ENCODE data around the gene SYT1. TPM values are rescaled to one million over a fixed set of nuclear protein-coding genes. Genes with fewer than 3 reads are reported as not detected.

The SYT1 gene
- total and polyA plus RNA-seq, 2 donors: 0.82 to 1.5 TPM

DNA sequence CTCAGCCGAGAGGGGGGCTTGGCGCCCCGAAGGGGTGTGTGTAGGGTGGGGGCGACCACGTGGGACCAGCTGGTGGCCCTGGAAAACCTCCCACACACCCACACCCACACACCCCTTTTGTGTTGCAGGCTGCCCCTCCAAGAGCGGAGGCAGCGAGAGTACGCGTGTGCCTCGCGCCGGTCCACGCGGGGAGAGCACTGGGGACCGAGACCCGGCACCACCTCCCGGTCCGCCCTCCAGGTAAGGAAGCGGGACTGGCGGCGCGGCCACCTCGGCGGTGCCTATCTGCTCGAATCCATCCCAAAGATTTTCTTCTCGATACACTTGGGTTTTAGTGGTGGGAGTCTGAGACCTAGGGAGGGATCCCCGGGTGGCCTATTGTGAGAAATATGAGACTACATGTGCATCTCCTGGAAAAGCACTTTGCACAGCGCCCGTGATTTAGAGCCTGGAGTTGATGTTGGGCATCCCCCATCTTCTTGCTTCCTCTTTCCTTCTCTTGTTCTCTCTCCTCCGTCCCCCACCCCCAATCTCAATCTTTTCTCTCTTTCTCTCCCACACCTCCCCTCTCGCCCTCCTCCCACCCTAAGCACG lies 393 bp downstream of the SYT1 start:
- no peaks in the 10 kb centered on the region for H3K36me3 ChIP-seq (ENCODE audit: control insufficient read depth in 2 of 2, insufficient read depth in 2 of 2, low read length in 1 of 2)

DNA sequence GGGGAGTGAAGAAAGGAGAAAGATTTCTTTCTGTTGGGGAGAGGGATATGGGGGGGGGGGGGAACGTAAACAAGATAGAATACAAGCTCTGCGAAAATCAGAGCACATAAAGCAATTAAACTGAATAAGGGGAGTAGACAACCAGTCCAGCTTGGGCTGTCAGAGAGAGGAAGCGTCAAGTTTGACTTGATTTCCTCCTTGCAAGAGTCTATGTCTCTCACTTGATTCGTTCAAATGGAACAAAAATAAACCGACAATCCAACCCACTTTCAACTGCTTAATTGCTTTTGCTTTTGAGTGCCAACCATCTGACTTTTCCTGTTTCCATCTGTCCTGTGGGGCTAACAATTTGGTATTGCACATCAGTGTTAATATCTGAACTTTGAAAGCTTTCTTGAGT lies 942 bp downstream of the SYT1 start:
- H3K4me3 ChIP-seq (ENCODE audit: low read length in 2 of 2): peak overlapping the region in 1 of 2 donors; percentile 44
- H3K9me3 ChIP-seq (ENCODE audit: control insufficient read depth in 2 of 2, insufficient read depth in 1 of 2, low read length in 1 of 2): no peaks in the 10 kb centered on the region
- WGBS: 9% methylated on average over 5 of the region's 5 CpGs

More for the DNA sequence above, 393 bp downstream of the SYT1 start:
- Histone ChIP-seq H3K9me3 (ENCODE audit: control insufficient read depth in 2 of 2, insufficient read depth in 1 of 2, low read length in 1 of 2) (no peaks in the 10 kb centered on the region), H3K4me1 (ENCODE audit: control insufficient read depth in 2 of 2, insufficient read depth in 2 of 2, low read length in 2 of 2) (peaks cover 0 to 24% of the 10 kb centered on the region in 2 donors), H3K4me3 (ENCODE audit: low read length in 2 of 2) (peak overlapping the region in 1 of 2 donors; percentile 44), H3K27ac (ENCODE audit: low read depth in 1 of 2, low read length in 1 of 2) (no peak overlapping the region), H3K27me3 (ENCODE audit: control insufficient read depth in 2 of 2, insufficient read depth in 1 of 2, low read length in 1 of 2) (peaks cover 6 to 48% of the 10 kb centered on the region in 2 donors)
- WGBS: 6% methylated on average over 31 of the region's 32 CpGs
- peak in 1 of 9 donors; percentile 13 for DNase-seq (ENCODE audit: low read depth in 6 of 9, low spot score in 9 of 9)

GRCh38 chr12:78866518-78866917 lies 1.9 kb downstream of the SYT1 start:
- Histone ChIP-seq H3K4me1 (ENCODE audit: control insufficient read depth in 2 of 2, insufficient read depth in 2 of 2, low read length in 2 of 2) (peaks cover 0 to 24% of the 10 kb centered on the region in 2 donors), H3K9me3 (ENCODE audit: control insufficient read depth in 2 of 2, insufficient read depth in 1 of 2, low read length in 1 of 2) (no peaks in the 10 kb centered on the region), H3K4me3 (ENCODE audit: low read length in 2 of 2) (no peak overlapping the region), H3K27me3 (ENCODE audit: control insufficient read depth in 2 of 2, insufficient read depth in 1 of 2, low read length in 1 of 2) (peaks cover 6 to 43% of the 10 kb centered on the region in 2 donors), H3K27ac (ENCODE audit: low read depth in 1 of 2, low read length in 1 of 2) (no peak overlapping the region), H3K36me3 (ENCODE audit: control insufficient read depth in 2 of 2, insufficient read depth in 2 of 2, low read length in 1 of 2) (no peaks in the 10 kb centered on the region)
- DNase-seq (ENCODE audit: low read depth in 6 of 9, low spot score in 9 of 9): no peak
- 92% methylated on average over 4 of the region's 4 CpGs for WGBS

More for the DNA sequence above, 942 bp downstream of the SYT1 start:
- Histone ChIP-seq H3K27ac (ENCODE audit: low read depth in 1 of 2, low read length in 1 of 2) (no peak overlapping the region), H3K4me1 (ENCODE audit: control insufficient read depth in 2 of 2, insufficient read depth in 2 of 2, low read length in 2 of 2) (peaks cover 0 to 24% of the 10 kb centered on the region in 2 donors), H3K27me3 (ENCODE audit: control insufficient read depth in 2 of 2, insufficient read depth in 1 of 2, low read length in 1 of 2) (peaks cover 6 to 48% of the 10 kb centered on the region in 2 donors), H3K36me3 (ENCODE audit: control insufficient read depth in 2 of 2, insufficient read depth in 2 of 2, low read length in 1 of 2) (no peaks in the 10 kb centered on the region)
- DNase-seq (ENCODE audit: low read depth in 6 of 9, low spot score in 9 of 9): peak in 1 of 9 donors; percentile 6

GRCh38 chr12:78870539-78870938 lies 6.0 kb downstream of the SYT1 start:
- peaks cover 0 to 2% of the 10 kb centered on the region in 2 donors for H3K4me1 ChIP-seq (ENCODE audit: control insufficient read depth in 2 of 2, insufficient read depth in 2 of 2, low read length in 2 of 2)
- H3K36me3 ChIP-seq (ENCODE audit: control insufficient read depth in 2 of 2, insufficient read depth in 2 of 2, low read length in 1 of 2): no peaks in the 10 kb centered on the region
- H3K9me3 ChIP-seq (ENCODE audit: control insufficient read depth in 2 of 2, insufficient read depth in 1 of 2, low read length in 1 of 2): no peaks in the 10 kb centered on the region
- 96% methylated on average over 3 of the region's 3 CpGs for WGBS
- H3K27ac ChIP-seq (ENCODE audit: low read depth in 1 of 2, low read length in 1 of 2): no peak overlapping the region
- no peak overlapping the region for H3K4me3 ChIP-seq (ENCODE audit: low read length in 2 of 2)
- H3K27me3 ChIP-seq (ENCODE audit: control insufficient read depth in 2 of 2, insufficient read depth in 1 of 2, low read length in 1 of 2): peaks cover 0 to 6% of the 10 kb centered on the region in 2 donors
- no peak for DNase-seq (ENCODE audit: low read depth in 6 of 9, low spot score in 9 of 9)

DNA sequence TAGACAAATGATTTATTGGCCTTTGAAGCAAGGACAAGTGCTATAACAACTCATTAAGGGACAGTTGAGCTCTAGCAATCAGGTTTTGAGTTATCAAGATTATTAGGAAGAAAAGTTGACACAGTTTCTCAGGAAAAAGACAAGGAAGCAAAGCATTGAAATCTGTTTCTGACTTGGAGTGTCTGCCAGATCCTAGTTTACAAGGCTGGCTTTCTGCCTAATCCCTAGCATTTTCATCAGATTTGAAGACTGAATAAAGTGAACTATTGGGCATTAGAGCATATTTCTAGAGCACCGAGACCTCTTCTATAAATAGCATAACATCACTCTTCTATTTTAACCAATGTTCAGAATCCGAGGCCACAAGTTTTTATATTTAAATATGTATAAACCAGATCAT lies 7.0 kb downstream of the SYT1 start:
- Histone ChIP-seq H3K4me3 (ENCODE audit: low read length in 2 of 2) (no peak overlapping the region), H3K27ac (ENCODE audit: low read depth in 1 of 2, low read length in 1 of 2) (no peak overlapping the region), H3K36me3 (ENCODE audit: control insufficient read depth in 2 of 2, insufficient read depth in 2 of 2, low read length in 1 of 2) (no peaks in the 10 kb centered on the region), H3K9me3 (ENCODE audit: control insufficient read depth in 2 of 2, insufficient read depth in 1 of 2, low read length in 1 of 2) (no peaks in the 10 kb centered on the region), H3K4me1 (ENCODE audit: control insufficient read depth in 2 of 2, insufficient read depth in 2 of 2, low read length in 2 of 2) (no peaks in the 10 kb centered on the region), H3K27me3 (ENCODE audit: control insufficient read depth in 2 of 2, insufficient read depth in 1 of 2, low read length in 1 of 2) (no peaks in the 10 kb centered on the region)
- DNase-seq (ENCODE audit: low read depth in 6 of 9, low spot score in 9 of 9): no peak
- WGBS: 86% methylated on average over 2 of the region's 2 CpGs

- Histone ChIP-seq H3K4me1 (ENCODE audit: control insufficient read depth in 2 of 2, insufficient read depth in 2 of 2, low read length in 2 of 2) (no peaks in the 10 kb centered on the region), H3K27me3 (ENCODE audit: control insufficient read depth in 2 of 2, insufficient read depth in 1 of 2, low read length in 1 of 2) (no peaks in the 10 kb centered on the region), H3K4me3 (ENCODE audit: low read length in 2 of 2) (no peak overlapping the region), H3K36me3 (ENCODE audit: control insufficient read depth in 2 of 2, insufficient read depth in 2 of 2, low read length in 1 of 2) (no peaks in the 10 kb centered on the region), H3K9me3 (ENCODE audit: control insufficient read depth in 2 of 2, insufficient read depth in 1 of 2, low read length in 1 of 2) (no peaks in the 10 kb centered on the region), H3K27ac (ENCODE audit: low read depth in 1 of 2, low read length in 1 of 2) (no peak overlapping the region)
- 94% methylated on average over 3 of the region's 3 CpGs for WGBS
- DNase-seq (ENCODE audit: low read depth in 6 of 9, low spot score in 9 of 9): no peak
Observed at GRCh38 chr12:78878459-78878858, 13.9 kb downstream of the SYT1 start.

DNA sequence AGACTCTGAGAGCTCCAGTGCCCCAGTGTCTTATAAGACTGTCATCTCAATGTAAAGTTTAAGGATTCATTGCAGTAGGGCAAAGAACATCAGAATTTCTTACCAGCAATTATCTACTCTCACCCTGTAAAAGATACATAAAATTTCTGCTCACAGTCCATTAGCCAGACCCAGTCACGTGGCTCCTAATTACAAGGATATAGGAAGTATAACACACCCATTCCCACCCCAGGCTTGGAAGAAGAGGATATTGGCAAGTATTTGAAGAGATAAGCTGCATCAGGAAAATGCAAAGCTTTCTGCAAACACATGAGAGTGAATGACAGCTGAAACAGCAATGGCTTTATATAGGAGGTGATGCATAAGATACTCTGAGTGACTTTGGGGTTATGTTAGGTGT lies 14.3 kb downstream of the SYT1 start:
- no peak overlapping the region for H3K27ac ChIP-seq (ENCODE audit: low read depth in 1 of 2, low read length in 1 of 2)
- DNase-seq (ENCODE audit: low read depth in 6 of 9, low spot score in 9 of 9): no peak
- no peaks in the 10 kb centered on the region for H3K4me1 ChIP-seq (ENCODE audit: control insufficient read depth in 2 of 2, insufficient read depth in 2 of 2, low read length in 2 of 2)
- WGBS: 82% methylated on average over 1 of the region's 1 CpG
- no peak overlapping the region for H3K4me3 ChIP-seq (ENCODE audit: low read length in 2 of 2)
- H3K27me3 ChIP-seq (ENCODE audit: control insufficient read depth in 2 of 2, insufficient read depth in 1 of 2, low read length in 1 of 2): no peaks in the 10 kb centered on the region
- H3K9me3 ChIP-seq (ENCODE audit: control insufficient read depth in 2 of 2, insufficient read depth in 1 of 2, low read length in 1 of 2): no peaks in the 10 kb centered on the region
- H3K36me3 ChIP-seq (ENCODE audit: control insufficient read depth in 2 of 2, insufficient read depth in 2 of 2, low read length in 1 of 2): no peaks in the 10 kb centered on the region

GRCh38 chr12:78880078-78880477 lies 15.5 kb downstream of the SYT1 start:
- H3K4me3 ChIP-seq (ENCODE audit: low read length in 2 of 2): no peak overlapping the region
- no peaks in the 10 kb centered on the region for H3K36me3 ChIP-seq (ENCODE audit: control insufficient read depth in 2 of 2, insufficient read depth in 2 of 2, low read length in 1 of 2)
- H3K27me3 ChIP-seq (ENCODE audit: control insufficient read depth in 2 of 2, insufficient read depth in 1 of 2, low read length in 1 of 2): no peaks in the 10 kb centered on the region
- no peaks in the 10 kb centered on the region for H3K9me3 ChIP-seq (ENCODE audit: control insufficient read depth in 2 of 2, insufficient read depth in 1 of 2, low read length in 1 of 2)
- no peak for DNase-seq (ENCODE audit: low read depth in 6 of 9, low spot score in 9 of 9)
- H3K27ac ChIP-seq (ENCODE audit: low read depth in 1 of 2, low read length in 1 of 2): no peak overlapping the region
- no peaks in the 10 kb centered on the region for H3K4me1 ChIP-seq (ENCODE audit: control insufficient read depth in 2 of 2, insufficient read depth in 2 of 2, low read length in 2 of 2)

DNA sequence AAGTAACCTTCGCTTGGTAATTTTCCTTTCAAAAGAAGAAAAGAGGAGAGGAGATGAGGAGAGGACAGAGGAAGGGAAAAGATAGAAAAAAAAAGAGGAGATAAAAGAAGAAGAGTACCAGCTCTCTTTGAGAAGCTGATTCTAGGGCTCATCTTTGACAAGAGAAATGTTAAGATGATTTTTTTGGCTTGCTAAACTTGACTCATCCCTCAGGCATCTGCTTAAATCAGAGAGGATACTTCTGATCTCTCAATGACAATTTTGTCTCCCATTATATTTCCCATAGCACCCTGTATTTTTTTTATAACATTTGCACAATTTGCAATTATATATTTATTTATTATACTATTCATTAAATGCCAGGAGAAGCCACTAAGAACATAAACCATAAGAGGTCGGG lies 17.1 kb downstream of the SYT1 start:
- Histone ChIP-seq H3K4me3 (ENCODE audit: low read length in 2 of 2) (no peak overlapping the region), H3K4me1 (ENCODE audit: control insufficient read depth in 2 of 2, insufficient read depth in 2 of 2, low read length in 2 of 2) (no peaks in the 10 kb centered on the region), H3K36me3 (ENCODE audit: control insufficient read depth in 2 of 2, insufficient read depth in 2 of 2, low read length in 1 of 2) (no peaks in the 10 kb centered on the region), H3K27ac (ENCODE audit: low read depth in 1 of 2, low read length in 1 of 2) (no peak overlapping the region), H3K27me3 (ENCODE audit: control insufficient read depth in 2 of 2, insufficient read depth in 1 of 2, low read length in 1 of 2) (no peaks in the 10 kb centered on the region), H3K9me3 (ENCODE audit: control insufficient read depth in 2 of 2, insufficient read depth in 1 of 2, low read length in 1 of 2) (no peaks in the 10 kb centered on the region)
- no peak for DNase-seq (ENCODE audit: low read depth in 6 of 9, low spot score in 9 of 9)
- WGBS: 89% methylated on average over 2 of the region's 2 CpGs
